K562 (cell line): Measurements from ENCODE around the gene NR5A2. TPM values are rescaled to one million over a fixed set of nuclear protein-coding genes. Genes with fewer than 3 reads are reported as not detected.

Source experiments
- ATAC-seq: fragments of 200-7000 bp; cut with Tn5 transposase; 3 replicates; pipeline ENCODE4 v1.9.1; 2020; ENCODE audit warnings: moderate library complexity
- BruUV-seq: library from RNA; stranded (reverse); fragments of 400-500 nt; replicated peaks from 2 replicates; lab custom pipeline; 2021; lab: Mats Ljungman, UMichigan
- CTCF ChIA-PET: fragments of 300-600 bp; formaldehyde crosslinking; extraction: SDS; loops from one replicate; lab custom pipeline; 2021; ENCODE audit warnings: low intra/inter-chr PET ratio; lab: Yijun Ruan, JAX
- POLR2A ChIA-PET: fragments of 300-600, 350-650 bp; sonication (Branson Sonifier 250); formaldehyde crosslinking; extraction: SDS; loops from one replicate; lab custom pipeline; 2021; ENCODE audit warnings: antibody characterized with exemption, inconsistent platforms; lab: Yijun Ruan, JAX
- DNase-seq, 4 experiments: peaks; one replicate each; pipeline versions ENCODE4 v3.0.0 to v3.0.0-alpha.2; 2011 to 2018; ENCODE audit warnings: low spot score in 3 of 4, mixed read lengths in 3 of 4; ENCODE audit errors: extremely low read depth in 1 of 4
- FAIRE-seq: peaks from 2 replicates; lab custom pipeline; 2011; peaks lifted over from hg19 to GRCh38; lab: Jason Lieb, UNC
- H2AFZ ChIP-seq: 2 replicates; pipeline ENCODE4 v1.6.0; 2011; ENCODE audit warnings: low read depth, low read length, control low read depth, inconsistent platforms
- H3K27ac ChIP-seq: fragments of 200-600 bp; 3 replicates; pipeline ENCODE4 v1.8.0; 2011; ENCODE audit warnings: low read depth, mild to moderate bottlenecking, control low read depth, inconsistent platforms, low read length, moderate library complexity, mixed read lengths; ENCODE audit errors: extremely low read depth
- H3K27me3 ChIP-seq, 2 experiments: fragments of 300-600 bp in 1 of 2; 2 replicates in 1 of 2; 3 replicates in 1 of 2; pipeline versions ENCODE4 v1.6.0 to v1.8.0; 2011; ENCODE audit warnings: inconsistent platforms in 2 of 2, low read length in 2 of 2, mild to moderate bottlenecking in 1 of 2, mixed read lengths in 1 of 2, moderate library complexity in 1 of 2; ENCODE audit not compliant: control insufficient read depth in 2 of 2, insufficient read depth in 2 of 2
- H3K36me3 ChIP-seq: fragments of 300-600 bp; 3 replicates; pipeline ENCODE4 v1.8.0; 2011; ENCODE audit warnings: mild to moderate bottlenecking, low read length, inconsistent platforms; ENCODE audit not compliant: control insufficient read depth, insufficient read depth
- H3K4me1 ChIP-seq, 2 experiments: fragments of 200-600 bp in 1 of 2; replicated peaks in 1 of 2; 2 replicates in 1 of 2; 3 replicates in 1 of 2; pipeline versions ENCODE4 v1.5.1 to v1.8.0; 2011; ENCODE audit warnings: inconsistent platforms in 2 of 2, low read length in 2 of 2, mild to moderate bottlenecking in 1 of 2, mixed read lengths in 1 of 2, moderate library complexity in 1 of 2; ENCODE audit not compliant: control insufficient read depth in 2 of 2, insufficient read depth in 2 of 2
- H3K4me2 ChIP-seq: 2 replicates; pipeline ENCODE4 v1.6.1; 2011; ENCODE audit warnings: low read length, control low read depth, inconsistent platforms, mixed read lengths; ENCODE audit not compliant: insufficient read depth
- H3K4me3 ChIP-seq: fragments of 200-600 bp; sonication (generic), shearing (Covaris generic); 2 replicates; pipeline ENCODE4 v1.5.1; 2016; ENCODE audit warnings: control low read depth, inconsistent platforms
- H3K79me2 ChIP-seq: fragments of 200-600 bp; 3 replicates; pipeline ENCODE4 v1.8.0; 2011; ENCODE audit warnings: low read length, inconsistent platforms; ENCODE audit not compliant: control insufficient read depth, insufficient read depth
- H3K9ac ChIP-seq, 2 experiments: 2 replicates each; pipeline versions ENCODE4 v1.6.0 to v1.6.1; 2011; ENCODE audit warnings: low read depth in 2 of 2, low read length in 2 of 2, control low read depth in 1 of 2, inconsistent platforms in 1 of 2, mild to moderate bottlenecking in 1 of 2, mixed read lengths in 1 of 2; ENCODE audit not compliant: insufficient read depth in 1 of 2
- H3K9me1 ChIP-seq: one replicate; pipeline ENCODE4 v1.6.0; 2011; ENCODE audit warnings: inconsistent platforms, mild to moderate bottlenecking, low read length, moderate library complexity; ENCODE audit not compliant: control insufficient read depth, insufficient read depth
- H3K9me3 ChIP-seq: replicated peaks from 2 replicates; pipeline ENCODE4 v1.5.1; 2011; ENCODE audit warnings: low read depth, low read length, inconsistent platforms; ENCODE audit not compliant: control insufficient read depth, insufficient read depth
- H4K20me1 ChIP-seq: replicated peaks from 2 replicates; pipeline ENCODE4 v1.6.1; 2011; ENCODE audit warnings: low read length, inconsistent platforms, mixed read lengths; ENCODE audit not compliant: control insufficient read depth, insufficient read depth
- CXXC5 ChIP-seq: fragments of 250-450 bp; sonication (Bioruptor Pico); IDR thresholded peaks from 2 replicates; pipeline ENCODE4 v1.8.0; 2022; ENCODE audit warnings: inconsistent platforms, mild to moderate bottlenecking, moderate library complexity
- LEF1 ChIP-seq: fragments of 450-650 bp; IDR thresholded peaks from 2 replicates; pipeline ENCODE4 v1.6.1; 2016; ENCODE audit warnings: mild to moderate bottlenecking
- NFE2L1 ChIP-seq: fragments of 450-650 bp; IDR thresholded peaks from 2 replicates; pipeline ENCODE4 v1.6.1; 2016; ENCODE audit warnings: missing genetic modification characterization, low read depth, mild to moderate bottlenecking, missing compliant biosample characterization, moderate library complexity, borderline replicate concordance
- PRMT5 ChIP-seq: sonication (generic); formaldehyde crosslinking; IDR thresholded peaks from 2 replicates; pipeline ENCODE4 v1.5.0; 2020; ENCODE audit warnings: missing genetic modification reagents
- SREBF2 ChIP-seq: sonication (generic); formaldehyde crosslinking; IDR thresholded peaks from 2 replicates; pipeline ENCODE4 v1.4.0; 2020; ENCODE audit warnings: mild to moderate bottlenecking, missing genetic modification reagents
- SUPT5H ChIP-seq: fragments of 450-650 bp; IDR thresholded peaks from 2 replicates; pipeline ENCODE4 v1.6.1; 2016
- ZNF212 ChIP-seq: fragments of 450-650 bp; formaldehyde crosslinking; IDR thresholded peaks from 2 replicates; pipeline ENCODE4 v1.4.0; 2020; ENCODE audit warnings: mild to moderate bottlenecking
- ZNF75A ChIP-seq: fragments of 450-650 bp; formaldehyde crosslinking; IDR thresholded peaks from 2 replicates; pipeline ENCODE4 v1.4.0; 2020; ENCODE audit warnings: mild to moderate bottlenecking
- WGBS: fragments of 100-300 bp; shearing (Covaris generic); methylation state at CpG from one replicate; pipeline ENCODE4 v1.1.6; 2016; ENCODE audit warnings: low coverage, mixed read lengths; ENCODE audit not compliant: insufficient coverage; ENCODE audit errors: missing lambda C conversion rate; 5-methylcytosine and 5-hydroxymethylcytosine counted together
- in situ Hi-C: fragments of 300-500 bp; cut with MboI; formaldehyde crosslinking; loops from 4 replicates; pipeline ENCODE4 v1.15.0; 2018; ENCODE audit warnings: inconsistent platforms, mixed read lengths
- intact Hi-C: fragments of 100-400 bp; cut with micrococcal nuclease; formaldehyde crosslinking; loops from 2 replicates; pipeline ENCODE4 v1.14.2; 2022
- polyA plus RNA-seq, 8 experiments: library from polyadenylated mRNA; depleted of rRNA in 4 of 8; stranded (reverse) in 5 of 8; unstranded in 3 of 8; fragments of >200 nt; fragmentation: Nextera tagmentation in 2 of 8; fragmentation: Illumina TruSeq in 1 of 8; extraction: Ambion mirVana in 2 of 8; extraction: Trizol in 1 of 8; gene quantifications; 2 replicates each; pipeline versions ENCODE4 v1.2.1 to v1.2.3, GENCODE V29; 2011 to 2014; ENCODE audit warnings: inconsistent platforms in 1 of 8, missing spikeins in 1 of 8
- total RNA-seq, 7 experiments: library from RNA; depleted of rRNA in 6 of 7; stranded (reverse); fragments of >200 nt in 6 of 7; fragmentation: Illumina TruSeq in 2 of 7; extraction: Trizol in 2 of 7; gene quantifications; 2 replicates each; pipeline versions ENCODE4 v1.2.1 to v1.2.3, GENCODE V29; 2011 to 2021; ENCODE audit warnings: low replicate concordance in 1 of 7
- TF ChIP-seq, protein P1 (sequence below), 2 experiments: IDR thresholded peaks; 2 replicates each; pipeline ENCODE4 v1.6.1; 2012; ENCODE audit warnings: improper control_type of control experiment in 2 of 2, low read depth in 2 of 2, low read length in 2 of 2, borderline replicate concordance in 1 of 2
- TF ChIP-seq, protein P2 (sequence below), 2 experiments: fragments of 150-350 bp in 1 of 2; IDR thresholded peaks; 2 replicates each; pipeline ENCODE4 v1.6.1; 2012 to 2016; ENCODE audit warnings: low read depth in 2 of 2, low read length in 2 of 2, mild to moderate bottlenecking in 1 of 2, moderate library complexity in 1 of 2
- TF ChIP-seq, protein P3 (sequence below): fragments of 250-450 bp; sonication (Bioruptor Pico); IDR thresholded peaks from 2 replicates; pipeline ENCODE4 v1.9.0; 2021; ENCODE audit warnings: mild to moderate bottlenecking
- TF ChIP-seq, protein P4 (sequence below): IDR thresholded peaks from 3 replicates; pipeline ENCODE4 v1.6.1; 2011; ENCODE audit warnings: borderline replicate concordance, mild to moderate bottlenecking, moderate library complexity; ENCODE audit not compliant: insufficient read length; ENCODE audit errors: extremely low read depth

The NR5A2 gene
- total and polyA plus RNA-seq, 9 of the 15 experiments (the other 6 are each of a cell fraction or from before 2014, with no cell fraction given) = 0.13 to 0.40 (median 0.29) TPM

DNA sequence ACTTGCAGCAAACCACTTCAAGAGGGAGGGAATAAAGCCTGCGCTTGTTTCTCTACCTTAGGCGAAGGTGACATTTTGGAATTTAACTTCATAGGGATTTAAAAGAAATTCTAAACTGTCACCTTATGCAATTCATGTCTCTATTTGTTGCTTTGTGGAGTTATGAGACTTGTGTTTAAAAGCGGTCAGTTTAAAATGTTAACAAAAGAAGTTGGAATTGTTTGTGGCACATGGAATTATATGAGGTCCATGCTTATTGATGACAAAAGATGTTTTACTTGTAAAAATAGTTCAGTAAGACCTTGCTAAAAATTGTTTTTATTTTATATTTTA, 15.8 kb downstream of the NR5A2 start (continued):
- no peak for TF ChIP-seq NFE2L1 (tag)
- TF ChIP-seq PRMT5 (CRISPR knock-in tag) = no peak
- TF ChIP-seq, protein P1, sequence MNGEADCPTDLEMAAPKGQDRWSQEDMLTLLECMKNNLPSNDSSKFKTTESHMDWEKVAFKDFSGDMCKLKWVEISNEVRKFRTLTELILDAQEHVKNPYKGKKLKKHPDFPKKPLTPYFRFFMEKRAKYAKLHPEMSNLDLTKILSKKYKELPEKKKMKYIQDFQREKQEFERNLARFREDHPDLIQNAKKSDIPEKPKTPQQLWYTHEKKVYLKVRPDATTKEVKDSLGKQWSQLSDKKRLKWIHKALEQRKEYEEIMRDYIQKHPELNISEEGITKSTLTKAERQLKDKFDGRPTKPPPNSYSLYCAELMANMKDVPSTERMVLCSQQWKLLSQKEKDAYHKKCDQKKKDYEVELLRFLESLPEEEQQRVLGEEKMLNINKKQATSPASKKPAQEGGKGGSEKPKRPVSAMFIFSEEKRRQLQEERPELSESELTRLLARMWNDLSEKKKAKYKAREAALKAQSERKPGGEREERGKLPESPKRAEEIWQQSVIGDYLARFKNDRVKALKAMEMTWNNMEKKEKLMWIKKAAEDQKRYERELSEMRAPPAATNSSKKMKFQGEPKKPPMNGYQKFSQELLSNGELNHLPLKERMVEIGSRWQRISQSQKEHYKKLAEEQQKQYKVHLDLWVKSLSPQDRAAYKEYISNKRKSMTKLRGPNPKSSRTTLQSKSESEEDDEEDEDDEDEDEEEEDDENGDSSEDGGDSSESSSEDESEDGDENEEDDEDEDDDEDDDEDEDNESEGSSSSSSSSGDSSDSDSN (IDR thresholded peaks at IDR 0.05; ENCODE audit: borderline replicate concordance in 1 of 2, low read depth in 2 of 2, low read length in 2 of 2) = no peak
- TF ChIP-seq, all 486 proteins: peak for 0

DNA sequence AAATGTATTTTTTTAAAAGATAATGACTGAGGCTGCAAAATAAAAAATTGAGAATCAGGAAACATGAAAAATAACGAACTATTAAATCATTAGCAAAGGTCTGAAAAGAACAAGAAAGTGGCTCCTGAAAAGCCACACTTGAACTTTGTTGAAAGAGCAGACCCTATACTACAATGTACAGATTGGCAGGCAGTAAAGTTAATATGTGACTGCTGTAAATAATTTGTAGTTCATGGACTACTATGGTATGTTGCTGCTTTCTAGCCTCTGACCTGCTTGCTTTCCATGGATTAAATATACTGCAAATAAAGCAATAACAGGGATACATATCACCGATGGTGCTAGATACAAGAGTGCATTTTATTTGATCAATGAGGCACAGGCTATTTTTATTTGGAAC, 18.6 kb downstream of the NR5A2 start:
- FAIRE-seq (no peak), ATAC-seq (no peak), DNase-seq (no peak)
- no peak overlapping the region for H3K4me2 ChIP-seq
- peaks cover 36 to 39% of the 10 kb centered on the region in 2 experiments; a peak in 4 of 5 replicates for H3K27me3 ChIP-seq
- intact Hi-C loops (no loop called here), in situ Hi-C loops (no loop called here)
- BruUV-seq = no TSS peak
- no peak overlapping the region for H3K4me3 ChIP-seq
- no peaks in the 10 kb centered on the region; the same call in 1 of the 2 replicates for H4K20me1 ChIP-seq
- no peak overlapping the region for H3K27ac ChIP-seq
- POLR2A ChIA-PET = interaction anchor here (1.1 kb wide), 1 partner anchor 17 kb away, joined by 3 read pairs; no protein-coding TSS in a partner anchor
- CTCF ChIA-PET = no interaction called here
- no peaks in the 10 kb centered on the region for H3K79me2 ChIP-seq
- WGBS = 0% methylated on average over 2 of the region's 2 CpGs
- no peaks in the 10 kb centered on the region for H3K9me3 ChIP-seq
- no peaks in the 10 kb centered on the region for H3K36me3 ChIP-seq
- H2AFZ ChIP-seq = no peak overlapping the region
- H3K9me1 ChIP-seq = no peaks in the 10 kb centered on the region
- H3K4me1 ChIP-seq = peaks cover 0 to 4% of the 10 kb centered on the region in 2 experiments; a peak in 1 of 5 replicates
- H3K9ac ChIP-seq = no peak overlapping the region
- TF ChIP-seq SUPT5H = no peak
- no peak for TF ChIP-seq ZNF75A
- TF ChIP-seq ZNF212 (CRISPR knock-in tag) = no peak
- TF ChIP-seq, protein P2, sequence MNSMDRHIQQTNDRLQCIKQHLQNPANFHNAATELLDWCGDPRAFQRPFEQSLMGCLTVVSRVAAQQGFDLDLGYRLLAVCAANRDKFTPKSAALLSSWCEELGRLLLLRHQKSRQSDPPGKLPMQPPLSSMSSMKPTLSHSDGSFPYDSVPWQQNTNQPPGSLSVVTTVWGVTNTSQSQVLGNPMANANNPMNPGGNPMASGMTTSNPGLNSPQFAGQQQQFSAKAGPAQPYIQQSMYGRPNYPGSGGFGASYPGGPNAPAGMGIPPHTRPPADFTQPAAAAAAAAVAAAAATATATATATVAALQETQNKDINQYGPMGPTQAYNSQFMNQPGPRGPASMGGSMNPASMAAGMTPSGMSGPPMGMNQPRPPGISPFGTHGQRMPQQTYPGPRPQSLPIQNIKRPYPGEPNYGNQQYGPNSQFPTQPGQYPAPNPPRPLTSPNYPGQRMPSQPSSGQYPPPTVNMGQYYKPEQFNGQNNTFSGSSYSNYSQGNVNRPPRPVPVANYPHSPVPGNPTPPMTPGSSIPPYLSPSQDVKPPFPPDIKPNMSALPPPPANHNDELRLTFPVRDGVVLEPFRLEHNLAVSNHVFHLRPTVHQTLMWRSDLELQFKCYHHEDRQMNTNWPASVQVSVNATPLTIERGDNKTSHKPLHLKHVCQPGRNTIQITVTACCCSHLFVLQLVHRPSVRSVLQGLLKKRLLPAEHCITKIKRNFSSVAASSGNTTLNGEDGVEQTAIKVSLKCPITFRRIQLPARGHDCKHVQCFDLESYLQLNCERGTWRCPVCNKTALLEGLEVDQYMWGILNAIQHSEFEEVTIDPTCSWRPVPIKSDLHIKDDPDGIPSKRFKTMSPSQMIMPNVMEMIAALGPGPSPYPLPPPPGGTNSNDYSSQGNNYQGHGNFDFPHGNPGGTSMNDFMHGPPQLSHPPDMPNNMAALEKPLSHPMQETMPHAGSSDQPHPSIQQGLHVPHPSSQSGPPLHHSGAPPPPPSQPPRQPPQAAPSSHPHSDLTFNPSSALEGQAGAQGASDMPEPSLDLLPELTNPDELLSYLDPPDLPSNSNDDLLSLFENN (IDR thresholded peaks at IDR 0.05; ENCODE audit: low read depth in 2 of 2, low read length in 2 of 2) = no peak
- no peak for TF ChIP-seq LEF1
- no peak for TF ChIP-seq CXXC5 (CRISPR knock-in tag)
- TF ChIP-seq, protein P3, sequence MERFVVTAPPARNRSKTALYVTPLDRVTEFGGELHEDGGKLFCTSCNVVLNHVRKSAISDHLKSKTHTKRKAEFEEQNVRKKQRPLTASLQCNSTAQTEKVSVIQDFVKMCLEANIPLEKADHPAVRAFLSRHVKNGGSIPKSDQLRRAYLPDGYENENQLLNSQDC (CRISPR knock-in tag) = no peak
- TF ChIP-seq, protein P4, sequence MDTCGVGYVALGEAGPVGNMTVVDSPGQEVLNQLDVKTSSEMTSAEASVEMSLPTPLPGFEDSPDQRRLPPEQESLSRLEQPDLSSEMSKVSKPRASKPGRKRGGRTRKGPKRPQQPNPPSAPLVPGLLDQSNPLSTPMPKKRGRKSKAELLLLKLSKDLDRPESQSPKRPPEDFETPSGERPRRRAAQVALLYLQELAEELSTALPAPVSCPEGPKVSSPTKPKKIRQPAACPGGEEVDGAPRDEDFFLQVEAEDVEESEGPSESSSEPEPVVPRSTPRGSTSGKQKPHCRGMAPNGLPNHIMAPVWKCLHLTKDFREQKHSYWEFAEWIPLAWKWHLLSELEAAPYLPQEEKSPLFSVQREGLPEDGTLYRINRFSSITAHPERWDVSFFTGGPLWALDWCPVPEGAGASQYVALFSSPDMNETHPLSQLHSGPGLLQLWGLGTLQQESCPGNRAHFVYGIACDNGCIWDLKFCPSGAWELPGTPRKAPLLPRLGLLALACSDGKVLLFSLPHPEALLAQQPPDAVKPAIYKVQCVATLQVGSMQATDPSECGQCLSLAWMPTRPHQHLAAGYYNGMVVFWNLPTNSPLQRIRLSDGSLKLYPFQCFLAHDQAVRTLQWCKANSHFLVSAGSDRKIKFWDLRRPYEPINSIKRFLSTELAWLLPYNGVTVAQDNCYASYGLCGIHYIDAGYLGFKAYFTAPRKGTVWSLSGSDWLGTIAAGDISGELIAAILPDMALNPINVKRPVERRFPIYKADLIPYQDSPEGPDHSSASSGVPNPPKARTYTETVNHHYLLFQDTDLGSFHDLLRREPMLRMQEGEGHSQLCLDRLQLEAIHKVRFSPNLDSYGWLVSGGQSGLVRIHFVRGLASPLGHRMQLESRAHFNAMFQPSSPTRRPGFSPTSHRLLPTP = no peak
- no peak for TF ChIP-seq SREBF2 (CRISPR knock-in tag)
